Activated gamma-delta T cell (primary cell): ENCODE data around the gene SH3GLB2.
"Not testable (repeated sequence)": the region's sequence is repeated elsewhere in the genome, so short reads cannot be mapped to it uniquely, and the experiment has no call there.

Experiments
- DNase-seq: peaks from one replicate; lab custom pipeline; 2025; lab: John Stamatoyannopoulos, UW

Gene SH3GLB2

GRCh38 chr9:129014608-129015007, 13.5 kb downstream of the SH3GLB2 start:
- DNase-seq = no peak

GRCh38 chr9:129014124-129014523, 14.0 kb downstream of the SH3GLB2 start:
- no peak for DNase-seq

GRCh38 chr9:129013674-129014073, 14.5 kb downstream of the SH3GLB2 start:
- DNase-seq = no peak

- DNase-seq = no peak
These were observed 15.2 kb downstream of the SH3GLB2 start for GRCh38 chr9:129012893-129013448.

GRCh38 chr9:129012343-129012742, 15.8 kb downstream of the SH3GLB2 start:
- no peak for DNase-seq

GRCh38 chr9:129011761-129012181, 16.4 kb downstream of the SH3GLB2 start:
- DNase-seq = no peak

- DNase-seq = no peak
These were observed 17.0 kb downstream of the SH3GLB2 start for GRCh38 chr9:129011170-129011569.

GRCh38 chr9:129010267-129010975, 17.7 kb downstream of the SH3GLB2 start:
- no peak for DNase-seq

GRCh38 chr9:129009584-129010141, 18.5 kb downstream of the SH3GLB2 start:
- DNase-seq = no peak

- DNase-seq = no peak
These were observed 19.0 kb downstream of the SH3GLB2 start for GRCh38 chr9:129008986-129009583.

- no peak for DNase-seq
These were observed 19.6 kb downstream of the SH3GLB2 start for GRCh38 chr9:129008469-129008965.

- DNase-seq = no peak
These were observed 20.2 kb downstream of the SH3GLB2 start for GRCh38 chr9:129007766-129008468.

GRCh38 chr9:129007035-129007765, 20.9 kb downstream of the SH3GLB2 start:
- no peak for DNase-seq

- DNase-seq = no peak
These were observed 21.6 kb downstream of the SH3GLB2 start for GRCh38 chr9:129006328-129007034.

GRCh38 chr9:129005336-129005997, 22.7 kb downstream of the SH3GLB2 start:
- DNase-seq = no peak

GRCh38 chr9:129004173-129004572, 24.0 kb downstream of the SH3GLB2 start:
- not testable (repeated sequence) for DNase-seq

- no peak for DNase-seq
These were observed 25.1 kb downstream of the SH3GLB2 start for GRCh38 chr9:129002992-129003391.

- no peak for DNase-seq
These were observed 26.4 kb downstream of the SH3GLB2 start for GRCh38 chr9:129001504-129002325.

- no peak for DNase-seq
These were observed 28.4 kb downstream of the SH3GLB2 start for GRCh38 chr9:128999581-129000206.
